ENCODE measurements around the gene HOXA3. TPM values are rescaled to one million over a fixed set of nuclear protein-coding genes. Genes with fewer than 3 reads are reported as not detected.
A peak's percentile ranks its signal among the peaks of the same experiment; 100 is the strongest.

Gene HOXA3
- total RNA-seq, 3 donors from 2014 or later (not counting 1 experiment from before 2014, with no cell fraction given) = 0.32 to 0.78 (median 0.35) TPM

DNA sequence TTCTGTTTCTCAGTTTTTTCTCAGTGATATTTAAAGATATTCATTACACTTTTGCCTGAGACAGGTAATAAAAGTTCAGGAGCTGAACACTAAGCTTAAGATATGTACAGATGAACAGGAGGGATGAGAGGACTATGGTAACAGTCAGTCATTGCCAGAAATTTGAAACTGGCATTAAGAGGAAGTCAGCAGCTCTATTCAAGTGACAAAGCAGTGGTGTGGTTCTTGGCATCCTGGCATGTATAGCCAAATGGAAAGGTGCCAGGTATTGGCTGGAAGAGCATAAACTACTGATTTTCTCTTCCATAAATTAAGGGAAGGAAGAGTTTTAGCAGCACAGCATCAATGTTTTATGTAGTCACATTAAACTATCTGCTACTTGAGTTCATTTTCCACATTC, 79.3 kb downstream of the HOXA3 start:
- ATAC-seq = no peak

GRCh38 chr7:27071622-27072390, 80.6 kb downstream of the HOXA3 start:
- H3K27me3 Mint-ChIP-seq (ENCODE audit: low read depth in 2 of 2) = peaks cover 9 to 15% of the 10 kb centered on the region in 2 donors

More for the DNA sequence above, 79.3 kb downstream of the HOXA3 start:
- no peaks in the 10 kb centered on the region for H3K9me3 ChIP-seq (ENCODE audit: control insufficient read depth, insufficient read depth, low read length)
- no peaks in the 10 kb centered on the region for H3K27me3 ChIP-seq (ENCODE audit: control insufficient read depth, insufficient read depth, low read length)
- H3K9me3 Mint-ChIP-seq = no peaks in the 10 kb centered on the region
- intact Hi-C loops (cut with micrococcal nuclease) = no loop called here
- no peaks in the 10 kb centered on the region for H3K4me1 Mint-ChIP-seq
- no peak overlapping the region for H3K27ac Mint-ChIP-seq
- DNase-seq = no peak
- TF ChIP-seq, protein P1, sequence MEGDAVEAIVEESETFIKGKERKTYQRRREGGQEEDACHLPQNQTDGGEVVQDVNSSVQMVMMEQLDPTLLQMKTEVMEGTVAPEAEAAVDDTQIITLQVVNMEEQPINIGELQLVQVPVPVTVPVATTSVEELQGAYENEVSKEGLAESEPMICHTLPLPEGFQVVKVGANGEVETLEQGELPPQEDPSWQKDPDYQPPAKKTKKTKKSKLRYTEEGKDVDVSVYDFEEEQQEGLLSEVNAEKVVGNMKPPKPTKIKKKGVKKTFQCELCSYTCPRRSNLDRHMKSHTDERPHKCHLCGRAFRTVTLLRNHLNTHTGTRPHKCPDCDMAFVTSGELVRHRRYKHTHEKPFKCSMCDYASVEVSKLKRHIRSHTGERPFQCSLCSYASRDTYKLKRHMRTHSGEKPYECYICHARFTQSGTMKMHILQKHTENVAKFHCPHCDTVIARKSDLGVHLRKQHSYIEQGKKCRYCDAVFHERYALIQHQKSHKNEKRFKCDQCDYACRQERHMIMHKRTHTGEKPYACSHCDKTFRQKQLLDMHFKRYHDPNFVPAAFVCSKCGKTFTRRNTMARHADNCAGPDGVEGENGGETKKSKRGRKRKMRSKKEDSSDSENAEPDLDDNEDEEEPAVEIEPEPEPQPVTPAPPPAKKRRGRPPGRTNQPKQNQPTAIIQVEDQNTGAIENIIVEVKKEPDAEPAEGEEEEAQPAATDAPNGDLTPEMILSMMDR (IDR thresholded peaks at IDR 0.05) = no peak
- H3K4me3 ChIP-seq (ENCODE audit: low read length) = no peak overlapping the region
- no peaks in the 10 kb centered on the region for H3K36me3 ChIP-seq (ENCODE audit: control insufficient read depth, insufficient read depth, low read length)
- H3K27me3 Mint-ChIP-seq (ENCODE audit: low read depth in 2 of 2) = peaks cover 4 to 6% of the 10 kb centered on the region in 2 donors
- H3K4me3 Mint-ChIP-seq = no peak overlapping the region
- H3K36me3 Mint-ChIP-seq = no peaks in the 10 kb centered on the region
- no peaks in the 10 kb centered on the region for H3K4me1 ChIP-seq (ENCODE audit: control insufficient read depth, insufficient read depth, low read length)
- H3K27ac ChIP-seq (ENCODE audit: low read length) = no peak overlapping the region

GRCh38 chr7:27068259-27068658, 84.1 kb downstream of the HOXA3 start:
- intact Hi-C loops (cut with micrococcal nuclease) = no loop called here
- DNase-seq = no peak
- no peaks in the 10 kb centered on the region for H3K4me1 Mint-ChIP-seq

More at GRCh38 chr7:27071622-27072390, 80.6 kb downstream of the HOXA3 start:
- Mint-ChIP-seq H3K27ac (no peak overlapping the region), H3K9me3 (no peaks in the 10 kb centered on the region), H3K4me1 (no peaks in the 10 kb centered on the region), H3K36me3 (no peaks in the 10 kb centered on the region), H3K4me3 (no peak overlapping the region)
- H3K9me3 ChIP-seq (ENCODE audit: control insufficient read depth, insufficient read depth, low read length) = no peaks in the 10 kb centered on the region
- 82% methylated on average over 6 of the region's 6 CpGs for WGBS (ENCODE audit: insufficient coverage)
- intact Hi-C loops (cut with micrococcal nuclease) = no loop called here
- DNase-seq = no peak
- TF ChIP-seq, protein P1 (IDR thresholded peaks at IDR 0.05) = no peak
- H3K4me1 ChIP-seq (ENCODE audit: control insufficient read depth, insufficient read depth, low read length) = no peaks in the 10 kb centered on the region
- H3K4me3 ChIP-seq (ENCODE audit: low read length) = no peak overlapping the region
- peak in 1 of 3 donors; percentile 83 for ATAC-seq
- no peaks in the 10 kb centered on the region for H3K36me3 ChIP-seq (ENCODE audit: control insufficient read depth, insufficient read depth, low read length)
- H3K27me3 ChIP-seq (ENCODE audit: control insufficient read depth, insufficient read depth, low read length) = no peaks in the 10 kb centered on the region
- no peak overlapping the region for H3K27ac ChIP-seq (ENCODE audit: low read length)

More at GRCh38 chr7:27068259-27068658, 84.1 kb downstream of the HOXA3 start:
- TF ChIP-seq, protein P1 (IDR thresholded peaks at IDR 0.05) = no peak
- Histone ChIP-seq H3K4me1 (ENCODE audit: control insufficient read depth, insufficient read depth, low read length) (no peaks in the 10 kb centered on the region), H3K36me3 (ENCODE audit: control insufficient read depth, insufficient read depth, low read length) (no peaks in the 10 kb centered on the region), H3K4me3 (ENCODE audit: low read length) (no peak overlapping the region), H3K27me3 (ENCODE audit: control insufficient read depth, insufficient read depth, low read length) (no peaks in the 10 kb centered on the region), H3K27ac (ENCODE audit: low read length) (no peak overlapping the region), H3K9me3 (ENCODE audit: control insufficient read depth, insufficient read depth, low read length) (no peaks in the 10 kb centered on the region)
- no peak overlapping the region for H3K27ac Mint-ChIP-seq
- no peaks in the 10 kb centered on the region for H3K9me3 Mint-ChIP-seq
- peaks cover 14 to 17% of the 10 kb centered on the region in 2 donors for H3K27me3 Mint-ChIP-seq (ENCODE audit: low read depth in 2 of 2)
- no peak for ATAC-seq
- 92% methylated on average over 1 of the region's 1 CpG for WGBS (ENCODE audit: insufficient coverage)
- no peak overlapping the region for H3K4me3 Mint-ChIP-seq
- no peaks in the 10 kb centered on the region for H3K36me3 Mint-ChIP-seq
